C4-2B (cell line): Measurements from ENCODE around the gene SMG7.

ENCODE experiments used
- ZFX ChIP-seq: fragments of 450-650 bp; IDR thresholded peaks from 2 replicates; pipeline ENCODE4 v1.6.1; 2017
- TF ChIP-seq, protein P1 (sequence below): fragments of 450-650 bp; conservative IDR thresholded peaks from 2 replicates; pipeline ENCODE4 v1.5.1; 2017; ENCODE audit warnings: mild to moderate bottlenecking

DNA sequence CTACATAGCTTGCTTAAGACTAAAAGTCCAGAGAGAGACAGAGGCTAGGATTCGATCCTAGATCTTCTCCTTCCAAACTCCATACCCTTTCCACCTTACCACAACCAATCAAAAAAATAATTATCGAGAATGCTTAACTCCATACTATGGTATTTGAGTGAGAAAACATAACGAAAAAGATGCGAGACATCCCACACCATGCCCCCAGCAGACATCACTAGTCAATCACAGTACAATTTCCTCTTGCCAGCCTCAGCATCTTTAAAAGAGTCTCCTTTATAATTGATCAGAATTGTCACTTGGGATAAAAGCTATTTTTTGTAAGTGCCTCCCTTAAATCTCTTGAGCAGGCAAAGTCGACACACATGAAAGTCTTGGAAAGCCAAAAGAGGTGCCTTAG is 117.1 kb downstream of the SMG7 start:
- TF ChIP-seq, protein P1, sequence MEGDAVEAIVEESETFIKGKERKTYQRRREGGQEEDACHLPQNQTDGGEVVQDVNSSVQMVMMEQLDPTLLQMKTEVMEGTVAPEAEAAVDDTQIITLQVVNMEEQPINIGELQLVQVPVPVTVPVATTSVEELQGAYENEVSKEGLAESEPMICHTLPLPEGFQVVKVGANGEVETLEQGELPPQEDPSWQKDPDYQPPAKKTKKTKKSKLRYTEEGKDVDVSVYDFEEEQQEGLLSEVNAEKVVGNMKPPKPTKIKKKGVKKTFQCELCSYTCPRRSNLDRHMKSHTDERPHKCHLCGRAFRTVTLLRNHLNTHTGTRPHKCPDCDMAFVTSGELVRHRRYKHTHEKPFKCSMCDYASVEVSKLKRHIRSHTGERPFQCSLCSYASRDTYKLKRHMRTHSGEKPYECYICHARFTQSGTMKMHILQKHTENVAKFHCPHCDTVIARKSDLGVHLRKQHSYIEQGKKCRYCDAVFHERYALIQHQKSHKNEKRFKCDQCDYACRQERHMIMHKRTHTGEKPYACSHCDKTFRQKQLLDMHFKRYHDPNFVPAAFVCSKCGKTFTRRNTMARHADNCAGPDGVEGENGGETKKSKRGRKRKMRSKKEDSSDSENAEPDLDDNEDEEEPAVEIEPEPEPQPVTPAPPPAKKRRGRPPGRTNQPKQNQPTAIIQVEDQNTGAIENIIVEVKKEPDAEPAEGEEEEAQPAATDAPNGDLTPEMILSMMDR = no peak
- TF ChIP-seq ZFX = no peak
